Measurements from ENCODE around the gene WNT8A.
"Not testable (repeated sequence)": the region's sequence is repeated elsewhere in the genome, so short reads cannot be mapped to it uniquely, and the experiment has no call there.

The WNT8A gene

GRCh38 chr5:138083702-138084101 is at the start of gene WNT8A:
Gene WNT8A, plus strand, starts transcription at chr5:138084033. Its CDS starts 95 bp downstream, at chr5:138084128.
- no peak for DNase-seq (ENCODE audit: low read depth in 2 of 2)

GRCh38 chr5:138035605-138036537 is 48.0 kb upstream of the WNT8A start:
- DNase-seq (ENCODE audit: low read depth in 2 of 2), result peak; percentile 68 to 72

GRCh38 chr5:138037271-138037670 is 46.6 kb upstream of the WNT8A start:
- no peak for DNase-seq (ENCODE audit: low read depth in 2 of 2)

GRCh38 chr5:138037907-138038633 is 45.8 kb upstream of the WNT8A start:
- no peak for DNase-seq (ENCODE audit: low read depth in 2 of 2)

GRCh38 chr5:138038826-138039225 is 45.0 kb upstream of the WNT8A start:
- DNase-seq (ENCODE audit: low read depth in 2 of 2), result no peak

- DNase-seq (ENCODE audit: low read depth in 2 of 2), result not testable (repeated sequence)
These were observed 38.5 kb upstream of the WNT8A start for GRCh38 chr5:138045283-138045682.

GRCh38 chr5:138051441-138052296 is 32.2 kb upstream of the WNT8A start:
- DNase-seq (ENCODE audit: low read depth in 2 of 2), result no peak

GRCh38 chr5:138052718-138053117 is 31.1 kb upstream of the WNT8A start:
- not testable (repeated sequence) for DNase-seq (ENCODE audit: low read depth in 2 of 2)

GRCh38 chr5:138053554-138053953 is 30.3 kb upstream of the WNT8A start:
- DNase-seq (ENCODE audit: low read depth in 2 of 2), result no peak

- no peak for DNase-seq (ENCODE audit: low read depth in 2 of 2)
These were observed 29.6 kb upstream of the WNT8A start for GRCh38 chr5:138054206-138054605.

GRCh38 chr5:138054847-138055558 is 28.8 kb upstream of the WNT8A start:
- no peak for DNase-seq (ENCODE audit: low read depth in 2 of 2)

- no peak for DNase-seq (ENCODE audit: low read depth in 2 of 2)
These were observed 19.3 kb upstream of the WNT8A start for GRCh38 chr5:138064526-138064925.

GRCh38 chr5:138065102-138065501 is 18.7 kb upstream of the WNT8A start:
- DNase-seq (ENCODE audit: low read depth in 2 of 2), result no peak

GRCh38 chr5:138067945-138068344 is 15.9 kb upstream of the WNT8A start:
- no peak for DNase-seq (ENCODE audit: low read depth in 2 of 2)

GRCh38 chr5:138068742-138069600 is 14.9 kb upstream of the WNT8A start:
- DNase-seq (ENCODE audit: low read depth in 2 of 2), result peak; percentile 35 to 48

GRCh38 chr5:138070026-138070425 is 13.8 kb upstream of the WNT8A start:
- not testable (repeated sequence) for DNase-seq (ENCODE audit: low read depth in 2 of 2)

- DNase-seq (ENCODE audit: low read depth in 2 of 2), result peak; percentile 18 to 29
These were observed 6.7 kb upstream of the WNT8A start for GRCh38 chr5:138077064-138077696.

GRCh38 chr5:138078006-138078643 is 5.7 kb upstream of the WNT8A start:
- DNase-seq (ENCODE audit: low read depth in 2 of 2), result no peak

- DNase-seq (ENCODE audit: low read depth in 2 of 2), result no peak
These were observed 1.8 kb upstream of the WNT8A start for GRCh38 chr5:138082033-138082432.

Measured in fibroblast of skin of left quadriceps (primary cell).